Measurements from ENCODE around the gene LFNG. TPM values are rescaled to one million over a fixed set of nuclear protein-coding genes. Genes with fewer than 3 reads are reported as not detected.

LFNG gene
- total RNA-seq, 1 donor from 2014 or later: 44.9 TPM

DNA sequence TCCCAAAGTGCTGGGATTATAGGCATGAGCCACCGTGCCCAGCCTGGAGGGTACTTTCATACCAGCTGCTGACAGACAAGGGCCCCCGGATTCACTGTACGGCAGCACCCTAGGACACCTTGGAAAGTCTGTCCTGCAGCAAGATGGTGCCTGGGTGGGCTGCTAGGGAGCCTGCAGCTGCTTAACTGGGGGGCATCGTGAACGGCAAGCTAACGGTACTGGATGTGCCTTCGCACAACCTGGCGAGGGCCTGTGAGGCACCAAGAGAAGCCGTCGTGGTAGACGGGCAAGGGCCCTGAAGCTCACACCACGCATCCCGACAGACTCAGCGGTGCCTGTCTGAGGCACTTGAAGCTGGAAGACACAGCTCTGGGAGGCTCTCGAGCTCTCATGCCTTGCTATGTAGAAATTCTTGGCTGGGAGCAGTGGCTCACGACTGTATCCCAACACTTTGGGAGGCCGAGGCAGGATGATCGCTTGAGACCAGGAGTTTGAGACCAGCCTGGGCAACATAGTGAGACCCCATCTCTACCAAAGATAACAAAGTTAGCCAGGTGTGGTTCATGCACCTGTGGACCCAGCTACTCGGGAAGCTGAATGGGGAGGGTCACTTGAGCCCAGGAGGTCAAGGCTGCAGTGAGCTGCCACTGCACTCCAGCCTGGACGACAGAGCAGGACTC, 26.3 kb downstream of the LFNG start:
- no peak for DNase-seq (ENCODE audit: low read depth, low spot score)
- no peaks in the 10 kb centered on the region for H3K4me1 Mint-ChIP-seq
- H3K27ac Mint-ChIP-seq (ENCODE audit: unreplicated experiment): no peak overlapping the region
- TF ChIP-seq CTCF (conservative IDR thresholded peaks at IDR 0.05): no peak
- H3K36me3 Mint-ChIP-seq (ENCODE audit: low read depth): peaks cover 2% of the 10 kb centered on the region
- H3K27me3 Mint-ChIP-seq (ENCODE audit: low read depth): no peaks in the 10 kb centered on the region
- H3K9me3 Mint-ChIP-seq: no peaks in the 10 kb centered on the region
- no peak overlapping the region for H3K4me3 Mint-ChIP-seq

- Mint-ChIP-seq H3K4me1 (no peaks in the 10 kb centered on the region), H3K4me3 (no peak overlapping the region), H3K36me3 (ENCODE audit: low read depth) (peaks cover 2% of the 10 kb centered on the region), H3K9me3 (no peaks in the 10 kb centered on the region), H3K27me3 (ENCODE audit: low read depth) (no peaks in the 10 kb centered on the region), H3K27ac (ENCODE audit: unreplicated experiment) (peak overlapping the region; percentile 78)
- TF ChIP-seq CTCF (conservative IDR thresholded peaks at IDR 0.05): no peak
- DNase-seq (ENCODE audit: low read depth, low spot score): no peak
Observed at GRCh38 chr7:2546776-2547586, 27.4 kb downstream of the LFNG start.

GRCh38 chr7:2551418-2551817, 31.8 kb downstream of the LFNG start:
- no peak overlapping the region for H3K27ac Mint-ChIP-seq (ENCODE audit: unreplicated experiment)
- H3K4me1 Mint-ChIP-seq: peaks cover 17% of the 10 kb centered on the region
- TF ChIP-seq CTCF (conservative IDR thresholded peaks at IDR 0.05): no peak
- no peak for DNase-seq (ENCODE audit: low read depth, low spot score)
- peaks cover 5% of the 10 kb centered on the region for H3K36me3 Mint-ChIP-seq (ENCODE audit: low read depth)
- no peaks in the 10 kb centered on the region for H3K9me3 Mint-ChIP-seq
- H3K4me3 Mint-ChIP-seq: peak overlapping the region; percentile 19
- H3K27me3 Mint-ChIP-seq (ENCODE audit: low read depth): no peaks in the 10 kb centered on the region

DNA sequence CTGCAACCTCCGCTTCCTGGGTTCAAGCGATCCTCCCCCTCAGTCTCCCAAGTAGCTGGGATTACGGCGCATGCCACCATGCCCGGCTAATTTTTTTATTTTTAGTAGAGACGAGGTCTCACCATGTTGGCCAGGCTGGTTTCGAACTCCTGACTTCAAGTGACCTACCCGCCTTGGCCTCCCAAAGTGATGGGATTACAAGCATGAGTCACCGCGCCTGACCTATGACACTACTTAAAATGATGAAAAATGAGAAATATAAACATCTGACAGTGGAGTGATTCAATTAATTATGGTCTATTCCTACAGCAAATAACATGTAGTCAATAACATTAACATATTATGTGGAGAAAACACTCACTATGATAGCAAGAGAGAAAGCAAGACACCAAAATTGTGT, 33.5 kb downstream of the LFNG start:
- H3K9me3 Mint-ChIP-seq: no peaks in the 10 kb centered on the region
- no peak for TF ChIP-seq CTCF (conservative IDR thresholded peaks at IDR 0.05)
- peaks cover 4% of the 10 kb centered on the region for H3K36me3 Mint-ChIP-seq (ENCODE audit: low read depth)
- no peaks in the 10 kb centered on the region for H3K27me3 Mint-ChIP-seq (ENCODE audit: low read depth)
- no peak overlapping the region for H3K27ac Mint-ChIP-seq (ENCODE audit: unreplicated experiment)
- peaks cover 23% of the 10 kb centered on the region for H3K4me1 Mint-ChIP-seq
- DNase-seq (ENCODE audit: low read depth, low spot score): no peak
- peak overlapping the region; percentile 98 for H3K4me3 Mint-ChIP-seq

DNA sequence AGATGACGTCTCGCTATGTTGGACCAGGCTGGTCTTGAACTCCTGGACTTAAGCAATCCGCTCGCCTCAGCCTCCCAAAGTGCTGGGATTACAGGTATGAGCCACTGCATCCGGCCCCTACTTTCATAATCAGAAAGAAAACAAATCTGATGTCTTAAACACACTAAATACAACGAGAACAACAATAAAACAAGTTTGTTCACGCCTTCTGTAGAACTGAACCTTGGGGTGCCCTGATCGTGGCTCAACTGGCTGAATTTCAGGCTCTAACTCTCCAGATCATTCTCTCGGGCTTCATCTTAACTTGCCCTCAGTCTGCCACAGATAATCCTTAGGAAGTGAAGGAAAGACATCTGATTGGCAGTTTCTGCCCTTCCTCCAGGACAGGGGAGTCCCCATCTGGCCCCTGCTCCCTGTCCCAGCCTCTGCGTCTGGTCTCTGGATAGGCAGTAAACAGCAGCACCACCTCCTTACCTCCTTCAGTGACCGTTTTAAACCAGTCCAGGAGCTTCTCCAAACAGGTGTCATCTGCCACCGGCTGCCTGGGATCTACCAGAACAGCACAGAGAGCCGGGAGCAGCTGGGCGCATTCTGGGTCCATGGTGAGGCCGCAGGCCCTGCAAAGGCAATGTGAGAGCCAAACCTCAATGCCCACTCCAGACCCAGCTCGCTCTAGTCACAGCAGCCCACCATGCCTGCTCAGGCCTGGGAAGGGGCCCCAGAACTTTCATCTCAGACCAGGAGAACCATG, 34.4 kb downstream of the LFNG start:
- peak overlapping the region; percentile 98 for H3K4me3 Mint-ChIP-seq
- H3K9me3 Mint-ChIP-seq: no peaks in the 10 kb centered on the region
- H3K4me1 Mint-ChIP-seq: peaks cover 26% of the 10 kb centered on the region
- peaks cover 3% of the 10 kb centered on the region for H3K36me3 Mint-ChIP-seq (ENCODE audit: low read depth)
- no peak overlapping the region for H3K27ac Mint-ChIP-seq (ENCODE audit: unreplicated experiment)
- no peak for TF ChIP-seq CTCF (conservative IDR thresholded peaks at IDR 0.05)
- H3K27me3 Mint-ChIP-seq (ENCODE audit: low read depth): no peaks in the 10 kb centered on the region
- no peak for DNase-seq (ENCODE audit: low read depth, low spot score)
